RPMI7951 (cell line): ENCODE measurements around the gene PABPC1L. TPM values are rescaled to one million over a fixed set of nuclear protein-coding genes. Genes with fewer than 3 reads are reported as not detected.

Experiments used
- DNase-seq: peaks from one replicate; pipeline ENCODE4 v3.0.0-alpha.2; 2012; ENCODE audit warnings: low read depth
- total RNA-seq: library from RNA; depleted of rRNA; stranded (reverse); fragments of >200 nt; shearing (Covaris generic); gene quantifications from 2 replicates; pipeline ENCODE4 v1.2.3, GENCODE V29; 2014

Gene PABPC1L
- total RNA-seq, 1 experiment from 2014 or later: 4.9 TPM

DNA sequence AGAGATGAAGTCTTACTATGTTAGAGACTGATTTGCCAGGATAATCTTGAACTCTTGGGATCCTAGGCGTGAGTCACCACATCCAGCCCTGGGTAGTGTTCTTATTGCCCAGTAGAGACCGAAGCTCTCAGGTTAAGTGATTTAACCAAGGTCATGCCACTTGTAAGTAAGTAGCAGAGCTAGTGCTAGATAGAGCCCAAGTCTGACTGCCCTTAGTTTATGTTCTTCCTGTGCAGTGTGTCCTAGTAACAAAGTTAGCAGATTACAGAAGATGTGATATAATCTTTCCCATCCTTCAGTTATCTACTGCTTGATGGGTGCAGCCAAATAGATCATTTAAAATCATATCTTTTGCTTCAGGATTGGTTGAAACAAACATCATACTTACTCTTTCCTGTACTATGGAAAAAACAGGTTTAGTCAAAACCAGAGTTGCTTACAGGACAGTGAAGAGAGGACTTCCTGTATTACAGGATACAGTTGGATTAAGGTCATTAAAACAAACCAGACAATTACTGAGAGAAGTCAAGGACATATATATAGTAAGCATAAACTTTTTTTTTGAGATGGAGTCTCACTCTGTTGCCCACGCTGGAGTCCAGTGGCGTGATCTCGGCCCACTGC is 9.5 kb upstream of the PABPC1L start:
- no peak for DNase-seq

DNA sequence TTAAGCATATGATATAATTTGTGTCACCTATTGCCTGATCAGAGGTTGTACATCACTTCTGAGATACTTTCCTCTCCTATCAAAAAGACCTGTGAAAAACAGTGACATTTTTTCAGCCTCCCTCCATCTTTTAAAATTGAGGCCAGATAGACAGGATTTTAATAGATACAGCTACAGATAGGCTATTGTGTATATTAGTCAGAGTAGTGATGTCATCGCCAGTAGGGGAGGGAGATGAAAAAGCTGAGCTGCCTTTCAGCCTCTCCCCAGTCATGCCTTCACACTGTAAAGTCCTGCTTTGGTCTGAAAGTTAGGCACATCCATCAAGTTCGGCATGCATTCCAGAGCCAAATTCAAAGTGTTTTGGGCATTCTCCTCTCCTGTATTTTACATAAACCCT is 7.9 kb upstream of the PABPC1L start:
- DNase-seq: peak; percentile 31

- no peak for DNase-seq
These were observed 5.5 kb upstream of the PABPC1L start for GRCh38 chr20:44904377-44904776.

DNA sequence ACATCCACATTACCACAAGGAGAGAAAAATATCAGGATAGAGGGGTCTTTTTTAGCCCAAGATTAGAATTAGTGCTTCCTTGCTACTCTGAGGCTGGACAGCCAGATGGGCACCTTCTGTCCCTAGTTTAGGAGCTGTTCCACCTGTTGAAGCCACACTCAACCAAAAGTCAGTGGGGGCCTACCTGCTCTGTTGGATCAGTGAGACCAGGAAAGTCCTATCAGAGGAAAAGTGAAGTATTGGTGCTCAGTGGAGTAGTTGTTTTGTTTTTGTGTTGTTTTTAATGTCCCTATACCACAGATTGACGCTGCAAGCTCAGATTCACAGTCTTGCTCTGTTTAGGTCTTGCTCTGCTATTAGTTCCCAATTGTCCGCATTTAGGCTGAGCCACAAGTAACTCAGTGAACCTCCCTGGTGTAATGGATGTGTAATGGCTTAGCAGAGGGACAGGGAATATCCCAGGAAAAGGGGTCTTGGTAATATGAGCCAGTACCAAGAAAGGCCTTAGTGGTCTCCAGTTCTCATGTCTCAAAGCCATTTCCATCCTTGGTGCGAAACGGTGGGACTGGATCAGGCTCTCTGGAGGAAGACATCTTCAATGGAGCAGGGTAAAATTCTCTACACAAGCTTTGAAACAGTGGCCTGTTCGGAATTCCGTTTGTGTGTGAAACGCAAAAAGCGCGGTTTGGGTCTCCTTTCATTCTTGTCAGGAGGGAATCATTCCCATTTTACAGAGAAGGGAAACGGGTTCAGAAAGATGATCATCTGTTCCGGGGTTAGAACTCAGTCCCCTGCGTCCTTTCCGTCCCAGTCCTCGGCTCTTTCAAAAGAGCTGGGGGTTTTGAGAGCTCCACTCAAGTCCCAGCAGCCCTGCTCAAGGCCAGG is 631 bp upstream of the PABPC1L start:
- no peak for DNase-seq

- DNase-seq: peak; percentile 11
These were observed 916 bp downstream of the PABPC1L start for GRCh38 chr20:44910690-44911262.

DNA sequence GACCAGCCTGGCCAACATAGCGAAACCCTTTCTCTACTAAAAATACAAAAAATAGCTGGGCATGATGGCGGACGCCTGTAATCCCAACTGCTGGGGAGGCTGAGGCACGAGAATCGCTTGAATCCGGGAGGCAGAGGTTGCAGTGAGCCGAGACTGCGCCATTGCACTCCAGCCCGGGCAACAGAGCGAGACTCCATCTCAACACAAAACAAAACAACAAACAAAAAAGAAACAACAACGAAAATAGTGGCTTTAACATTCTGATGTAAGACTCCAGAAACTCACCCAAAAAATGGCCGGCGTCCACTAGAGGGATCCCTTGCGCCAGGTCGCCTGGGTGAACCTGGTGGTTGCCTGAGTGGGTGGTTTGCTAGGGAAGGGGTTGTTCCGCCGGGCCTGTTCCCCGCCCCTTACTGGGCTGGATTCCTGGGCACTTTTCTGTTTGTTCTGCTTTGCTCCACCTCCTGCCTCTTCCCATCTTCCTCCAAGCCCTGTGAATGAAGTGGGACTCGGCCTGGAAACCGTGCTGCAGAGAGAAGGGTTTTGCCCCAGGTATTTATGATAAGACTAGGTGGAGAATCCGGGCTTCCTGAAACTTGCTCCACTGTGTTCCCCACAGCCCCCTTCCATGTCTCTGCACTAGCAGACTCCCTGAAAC is 1.5 kb downstream of the PABPC1L start:
- peak; percentile 56 for DNase-seq

DNA sequence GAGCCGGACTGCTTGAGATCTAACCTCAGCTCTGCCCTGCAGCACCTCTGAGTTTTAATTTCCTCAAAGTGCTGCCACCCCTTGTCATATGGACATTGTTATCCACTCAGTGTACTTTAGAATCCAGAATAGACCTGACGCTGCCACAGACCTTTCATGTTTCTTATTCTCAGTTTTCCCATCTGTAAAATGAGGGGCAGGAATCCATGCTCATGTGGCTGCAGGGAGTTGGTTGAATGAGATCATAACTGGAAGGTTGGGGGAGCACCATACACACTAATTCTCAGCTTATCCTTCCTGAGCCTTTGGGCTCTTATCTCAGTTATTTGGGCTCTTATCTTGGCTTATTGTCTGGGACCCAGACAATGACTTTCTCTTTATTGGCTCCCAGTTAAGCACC is 2.3 kb downstream of the PABPC1L start:
- DNase-seq: no peak

DNA sequence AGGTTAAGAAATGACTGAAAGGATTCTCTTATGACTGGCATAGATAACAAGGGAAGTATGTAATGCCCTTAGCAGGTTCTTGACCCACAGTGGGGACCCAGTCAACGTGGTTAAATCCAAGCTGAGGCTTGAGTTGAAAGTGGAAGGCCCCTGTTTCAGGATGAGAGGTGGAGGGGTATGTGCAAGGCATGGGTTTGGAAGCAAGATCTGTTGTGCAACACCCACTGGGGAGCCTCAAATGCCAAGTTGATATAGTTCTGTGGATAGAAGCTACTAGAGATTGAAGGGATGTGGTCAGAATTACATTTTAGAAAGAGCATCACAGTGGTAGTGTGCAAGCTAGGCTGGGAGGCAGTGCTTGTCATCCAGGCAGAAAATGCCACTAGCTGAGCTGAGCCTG is 5.1 kb downstream of the PABPC1L start:
- no peak for DNase-seq

DNA sequence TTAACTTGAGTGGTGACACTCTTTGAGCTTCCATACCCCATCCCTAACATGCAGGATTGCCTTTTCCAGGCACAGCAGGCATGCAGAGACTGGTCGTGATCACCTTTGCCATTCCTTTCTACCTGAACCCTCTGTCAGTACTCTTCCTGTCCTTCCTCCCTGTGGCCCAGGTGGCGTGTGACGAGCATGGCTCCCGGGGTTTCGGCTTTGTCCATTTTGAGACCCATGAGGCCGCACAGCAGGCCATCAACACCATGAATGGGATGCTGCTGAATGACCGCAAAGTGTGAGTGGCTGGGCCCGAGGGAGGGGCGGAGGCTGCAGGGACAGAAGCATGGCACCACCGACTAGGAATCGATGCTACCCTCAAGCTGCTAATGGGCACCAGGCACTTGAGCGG is 6.7 kb downstream of the PABPC1L start:
- no peak for DNase-seq

DNA sequence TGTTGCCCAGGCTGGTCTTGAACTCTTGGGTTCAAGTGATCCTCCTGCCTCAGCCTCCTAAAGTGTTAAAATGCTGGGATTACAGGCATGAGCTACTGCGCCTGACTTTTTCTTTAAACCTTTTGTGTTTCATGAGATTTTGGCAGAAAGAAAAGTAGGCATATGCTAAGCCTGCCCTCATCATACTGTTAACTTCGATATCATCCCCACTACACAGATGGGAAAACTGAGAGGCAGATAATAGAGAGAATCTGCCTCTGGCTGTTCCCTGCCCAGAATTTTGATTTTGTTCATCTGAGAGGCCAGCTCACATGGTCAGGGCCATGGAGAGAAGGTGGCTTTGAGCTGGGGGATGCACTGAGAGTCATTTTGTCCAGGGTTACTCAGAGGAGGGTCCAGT is 7.5 kb downstream of the PABPC1L start:
- DNase-seq: no peak

DNA sequence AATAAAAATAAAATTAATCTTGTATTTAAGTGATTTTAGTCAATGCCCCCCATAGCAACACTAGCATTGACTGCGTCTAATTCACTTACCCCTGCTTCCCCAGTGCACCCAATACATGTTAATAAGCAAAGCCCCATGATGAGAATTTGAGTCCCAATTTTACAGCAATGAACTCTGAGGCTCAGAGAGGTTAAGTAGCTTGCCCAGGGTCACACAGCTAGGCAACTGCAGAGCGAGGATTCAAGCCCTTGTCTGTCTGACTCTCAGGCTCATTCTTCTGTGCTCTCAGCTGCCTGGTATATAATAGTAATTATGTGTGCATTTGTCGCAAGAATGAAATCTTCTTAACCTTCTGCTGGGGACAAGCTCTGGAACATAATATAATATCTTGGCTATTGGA is 8.5 kb downstream of the PABPC1L start:
- no peak for DNase-seq

DNA sequence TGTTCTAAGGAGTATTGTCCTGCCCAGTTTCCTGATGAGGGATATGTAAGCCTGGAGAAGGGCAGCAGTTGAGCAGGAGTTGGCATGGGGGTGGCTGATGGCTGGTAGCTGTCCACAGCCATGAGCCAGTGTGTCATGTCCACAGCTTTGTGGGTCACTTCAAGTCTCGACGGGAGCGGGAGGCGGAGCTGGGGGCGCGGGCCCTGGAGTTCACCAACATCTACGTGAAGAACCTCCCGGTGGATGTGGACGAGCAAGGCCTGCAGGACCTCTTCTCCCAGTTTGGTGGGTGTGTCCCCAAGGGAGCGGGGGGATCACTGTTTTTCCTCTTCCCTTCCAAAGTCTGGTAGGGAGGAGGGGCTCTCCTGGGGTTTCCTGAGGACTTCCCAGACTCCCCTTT is 8.9 kb downstream of the PABPC1L start:
- no peak for DNase-seq

DNA sequence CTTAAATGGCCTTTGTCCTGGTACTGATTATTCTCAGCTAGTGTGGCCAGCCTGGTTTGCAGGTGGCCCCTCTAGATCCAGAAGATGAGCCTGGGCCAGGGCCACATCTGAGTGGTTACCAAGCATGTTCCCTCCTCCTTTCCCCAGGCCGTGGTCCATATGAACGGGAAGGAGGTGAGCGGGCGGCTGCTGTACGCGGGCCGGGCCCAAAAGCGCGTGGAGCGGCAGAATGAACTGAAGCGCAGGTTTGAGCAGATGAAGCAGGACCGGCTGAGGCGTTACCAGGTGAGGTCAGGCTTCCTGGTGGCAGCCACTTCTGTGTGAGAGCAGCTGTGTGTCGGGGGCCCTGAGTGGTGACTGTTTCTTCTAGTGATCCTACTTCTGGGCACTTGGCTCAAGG is 11.6 kb downstream of the PABPC1L start:
- DNase-seq: no peak

DNA sequence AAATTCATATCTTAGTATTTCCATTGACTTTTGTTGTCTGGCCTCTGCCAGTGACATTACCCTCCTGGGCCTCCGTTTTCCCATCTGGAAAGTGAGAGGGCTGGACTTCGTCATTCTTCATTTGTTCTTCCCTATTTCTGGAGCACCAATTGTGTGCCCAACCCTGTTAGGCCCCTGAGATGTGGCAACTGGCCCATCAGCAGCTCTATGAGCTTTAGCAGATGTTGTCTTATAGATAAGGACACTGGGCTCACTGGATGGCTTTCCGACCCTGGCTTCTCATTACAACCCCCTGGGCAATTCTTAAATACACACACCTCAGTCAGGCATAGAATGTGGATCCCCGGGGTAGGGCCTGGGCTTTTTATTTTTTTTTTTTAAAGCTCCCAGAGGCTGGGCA is 14.7 kb downstream of the PABPC1L start:
- no peak for DNase-seq

DNA sequence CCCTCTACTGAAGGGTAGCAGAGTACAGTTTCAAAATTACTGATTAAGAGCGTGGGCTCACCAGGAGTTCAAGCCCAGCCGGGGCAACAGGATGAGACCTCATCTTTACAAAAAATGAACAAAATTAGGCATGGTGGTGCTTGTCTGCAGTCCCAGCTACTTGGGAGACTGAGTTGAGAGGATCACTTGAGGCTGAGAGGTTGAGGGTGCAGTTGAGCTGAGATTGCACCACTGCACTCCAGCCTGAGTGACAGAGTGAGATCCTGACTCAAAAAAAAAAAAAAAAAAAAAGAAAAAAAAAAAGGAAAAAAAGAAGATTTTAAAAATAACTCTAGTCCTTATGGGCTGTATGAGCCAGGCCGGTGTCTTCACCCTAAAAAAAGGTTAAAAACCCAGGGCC is 18.7 kb downstream of the PABPC1L start:
- DNase-seq: no peak

- DNase-seq: no peak
These were observed 20.8 kb downstream of the PABPC1L start for GRCh38 chr20:44930517-44931168.

DNA sequence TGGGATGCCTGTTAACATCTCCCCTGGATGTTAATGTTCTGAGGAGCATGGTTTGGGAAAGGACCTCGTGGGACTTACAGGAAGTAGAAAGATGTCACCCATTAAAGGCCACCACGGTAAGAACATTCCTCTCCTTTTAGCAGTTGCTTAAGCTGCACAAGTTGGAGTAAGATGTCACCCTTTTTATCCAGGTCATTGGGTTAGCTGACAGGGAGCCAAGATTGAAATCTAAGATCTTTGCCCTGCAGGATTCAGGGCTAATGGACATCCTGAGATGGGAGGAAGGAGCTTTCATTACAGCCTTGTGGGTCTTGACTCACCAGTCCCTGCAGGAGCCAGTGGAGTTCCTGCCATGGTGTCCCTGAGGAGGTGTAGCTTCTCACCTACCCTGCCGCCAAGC is 22.1 kb downstream of the PABPC1L start:
- DNase-seq: peak; percentile 17

DNA sequence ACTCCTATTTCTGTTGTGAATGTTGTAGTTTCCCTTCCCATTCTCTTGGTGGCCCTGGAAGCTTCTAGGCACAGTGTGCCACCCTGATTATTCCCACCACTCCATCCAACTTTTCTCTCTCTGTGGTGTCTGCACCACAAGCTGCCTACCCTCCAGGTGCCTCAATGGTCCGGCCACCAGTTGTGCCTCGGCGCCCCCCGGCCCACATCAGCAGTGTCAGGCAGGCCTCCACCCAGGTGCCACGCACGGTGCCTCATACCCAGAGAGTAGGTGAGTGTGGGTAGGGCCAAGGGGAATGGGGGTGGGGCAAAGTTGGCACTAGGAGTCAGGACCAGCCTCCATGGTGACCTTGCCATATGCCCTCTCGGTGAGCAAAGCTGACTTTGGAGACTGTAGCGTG is 23.1 kb downstream of the PABPC1L start:
- no peak for DNase-seq

- no peak for DNase-seq
These were observed 26.6 kb downstream of the PABPC1L start for GRCh38 chr20:44936510-44936909.

DNA sequence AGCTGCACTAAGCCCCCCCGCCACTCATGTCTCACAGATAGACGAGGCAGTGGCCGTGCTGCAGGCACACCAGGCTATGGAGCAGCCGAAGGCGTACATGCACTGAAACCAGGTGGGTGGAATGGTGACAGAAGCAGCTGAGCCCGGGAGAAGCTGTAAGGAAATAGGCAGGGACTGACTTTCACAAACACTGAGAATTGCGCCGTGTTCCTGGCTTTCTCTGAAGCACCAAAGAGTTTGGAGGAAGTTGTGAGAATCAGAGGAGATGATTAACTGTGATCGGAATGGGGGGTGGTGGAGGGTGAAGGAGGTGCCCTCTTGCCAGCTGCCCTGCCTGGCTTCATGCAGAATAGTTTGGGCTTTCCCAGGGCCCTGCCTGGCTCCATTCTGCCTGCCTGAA is 28.8 kb downstream of the PABPC1L start:
- DNase-seq: no peak

GRCh38 chr20:44941120-44941691 is 31.3 kb downstream of the PABPC1L start:
- no peak for DNase-seq
